ENCODE data around the gene PRR18.

Gene PRR18

DNA sequence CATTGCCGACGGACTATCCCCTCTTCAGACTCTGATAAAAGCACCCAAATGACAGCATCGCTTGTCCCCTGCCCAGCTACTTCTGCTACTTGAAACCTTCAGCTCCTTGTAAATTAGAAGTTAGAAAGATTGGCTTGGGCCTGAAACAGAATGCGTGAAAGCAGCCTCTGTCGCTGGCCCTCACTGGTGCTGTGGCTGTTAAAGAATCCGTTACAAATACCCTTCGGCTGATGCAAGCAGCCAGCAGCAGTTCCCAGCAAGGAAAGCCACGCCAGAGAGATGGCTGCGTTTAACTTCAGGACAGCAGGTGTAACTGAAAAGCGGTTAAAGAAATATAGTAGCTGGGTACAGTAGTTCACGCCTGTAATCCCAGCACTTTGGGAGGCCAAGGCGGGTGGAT is 2.4 kb upstream of the PRR18 start:
- DNase-seq (ENCODE audit: low read depth), result no peak
- TF ChIP-seq, protein P1, sequence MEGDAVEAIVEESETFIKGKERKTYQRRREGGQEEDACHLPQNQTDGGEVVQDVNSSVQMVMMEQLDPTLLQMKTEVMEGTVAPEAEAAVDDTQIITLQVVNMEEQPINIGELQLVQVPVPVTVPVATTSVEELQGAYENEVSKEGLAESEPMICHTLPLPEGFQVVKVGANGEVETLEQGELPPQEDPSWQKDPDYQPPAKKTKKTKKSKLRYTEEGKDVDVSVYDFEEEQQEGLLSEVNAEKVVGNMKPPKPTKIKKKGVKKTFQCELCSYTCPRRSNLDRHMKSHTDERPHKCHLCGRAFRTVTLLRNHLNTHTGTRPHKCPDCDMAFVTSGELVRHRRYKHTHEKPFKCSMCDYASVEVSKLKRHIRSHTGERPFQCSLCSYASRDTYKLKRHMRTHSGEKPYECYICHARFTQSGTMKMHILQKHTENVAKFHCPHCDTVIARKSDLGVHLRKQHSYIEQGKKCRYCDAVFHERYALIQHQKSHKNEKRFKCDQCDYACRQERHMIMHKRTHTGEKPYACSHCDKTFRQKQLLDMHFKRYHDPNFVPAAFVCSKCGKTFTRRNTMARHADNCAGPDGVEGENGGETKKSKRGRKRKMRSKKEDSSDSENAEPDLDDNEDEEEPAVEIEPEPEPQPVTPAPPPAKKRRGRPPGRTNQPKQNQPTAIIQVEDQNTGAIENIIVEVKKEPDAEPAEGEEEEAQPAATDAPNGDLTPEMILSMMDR (conservative IDR thresholded peaks at IDR 0.05; ENCODE audit: low read depth, low read length), result no peak
- no peak overlapping the region for H3K4me3 ChIP-seq (ENCODE audit: low read length)

DNA sequence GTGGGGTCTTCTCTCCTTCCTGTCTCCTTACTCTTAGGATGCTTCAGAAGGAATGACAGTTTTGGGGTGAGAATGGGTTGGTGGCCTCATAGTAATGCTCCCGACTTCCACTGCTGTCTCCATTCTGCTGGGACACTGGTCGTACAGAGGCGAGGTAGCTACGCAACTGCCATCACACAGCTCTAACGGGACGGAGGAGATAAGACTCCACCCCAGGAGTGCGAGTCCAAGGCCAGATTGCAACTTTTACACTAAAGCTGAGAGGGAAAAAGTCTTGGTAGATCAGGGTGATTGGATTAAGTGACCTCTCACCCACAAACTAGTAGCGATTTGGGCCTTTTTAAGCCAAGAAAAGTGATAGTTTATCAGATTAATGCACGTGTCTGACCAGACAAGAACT is 1.8 kb upstream of the PRR18 start:
- no peak overlapping the region for H3K4me3 ChIP-seq (ENCODE audit: low read length)
- DNase-seq (ENCODE audit: low read depth), result no peak
- TF ChIP-seq, protein P1 (conservative IDR thresholded peaks at IDR 0.05; ENCODE audit: low read depth, low read length), result no peak

DNA sequence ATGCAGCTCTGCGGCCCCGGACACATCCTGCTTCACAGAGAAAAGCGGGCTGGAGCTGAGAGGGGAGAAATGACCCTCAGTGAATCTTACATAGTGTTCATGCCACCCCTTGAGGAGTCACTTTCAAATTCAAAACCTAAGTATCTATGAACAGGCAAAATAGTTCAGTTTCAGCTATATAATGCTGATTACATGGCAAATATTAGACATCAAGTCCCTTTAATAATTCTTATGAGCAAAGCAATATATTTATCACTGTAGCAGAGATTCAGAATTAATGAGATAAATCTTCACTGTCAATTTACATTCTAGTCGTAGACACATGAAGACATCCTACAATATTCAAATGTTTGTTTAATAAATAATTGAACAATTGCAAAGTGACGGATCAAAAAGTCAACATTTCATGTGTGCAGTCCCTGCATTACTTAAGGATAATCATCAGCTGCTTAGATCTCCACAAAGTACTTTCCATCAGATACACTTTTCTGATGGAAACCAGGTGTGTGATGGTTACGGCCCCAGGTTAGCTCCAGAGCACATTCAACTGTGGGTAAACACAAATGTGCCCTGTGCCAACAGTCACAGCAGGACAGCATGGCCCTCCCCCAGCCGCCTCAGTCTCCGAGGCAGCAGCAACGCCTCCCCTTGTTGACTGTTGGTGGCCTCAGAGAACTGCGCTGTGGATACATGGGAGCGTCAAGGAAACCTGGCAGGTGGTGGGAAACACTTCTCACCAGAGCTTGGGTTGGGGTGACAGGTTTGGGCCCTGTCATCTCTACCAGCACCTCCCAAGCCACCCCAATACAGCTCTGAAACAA is 787 bp upstream of the PRR18 start:
- peak overlapping the region; percentile 41 for H3K4me3 ChIP-seq (ENCODE audit: low read length)
- TF ChIP-seq, protein P1 (conservative IDR thresholded peaks at IDR 0.05; ENCODE audit: low read depth, low read length), result no peak
- no peak for DNase-seq (ENCODE audit: low read depth)

DNA sequence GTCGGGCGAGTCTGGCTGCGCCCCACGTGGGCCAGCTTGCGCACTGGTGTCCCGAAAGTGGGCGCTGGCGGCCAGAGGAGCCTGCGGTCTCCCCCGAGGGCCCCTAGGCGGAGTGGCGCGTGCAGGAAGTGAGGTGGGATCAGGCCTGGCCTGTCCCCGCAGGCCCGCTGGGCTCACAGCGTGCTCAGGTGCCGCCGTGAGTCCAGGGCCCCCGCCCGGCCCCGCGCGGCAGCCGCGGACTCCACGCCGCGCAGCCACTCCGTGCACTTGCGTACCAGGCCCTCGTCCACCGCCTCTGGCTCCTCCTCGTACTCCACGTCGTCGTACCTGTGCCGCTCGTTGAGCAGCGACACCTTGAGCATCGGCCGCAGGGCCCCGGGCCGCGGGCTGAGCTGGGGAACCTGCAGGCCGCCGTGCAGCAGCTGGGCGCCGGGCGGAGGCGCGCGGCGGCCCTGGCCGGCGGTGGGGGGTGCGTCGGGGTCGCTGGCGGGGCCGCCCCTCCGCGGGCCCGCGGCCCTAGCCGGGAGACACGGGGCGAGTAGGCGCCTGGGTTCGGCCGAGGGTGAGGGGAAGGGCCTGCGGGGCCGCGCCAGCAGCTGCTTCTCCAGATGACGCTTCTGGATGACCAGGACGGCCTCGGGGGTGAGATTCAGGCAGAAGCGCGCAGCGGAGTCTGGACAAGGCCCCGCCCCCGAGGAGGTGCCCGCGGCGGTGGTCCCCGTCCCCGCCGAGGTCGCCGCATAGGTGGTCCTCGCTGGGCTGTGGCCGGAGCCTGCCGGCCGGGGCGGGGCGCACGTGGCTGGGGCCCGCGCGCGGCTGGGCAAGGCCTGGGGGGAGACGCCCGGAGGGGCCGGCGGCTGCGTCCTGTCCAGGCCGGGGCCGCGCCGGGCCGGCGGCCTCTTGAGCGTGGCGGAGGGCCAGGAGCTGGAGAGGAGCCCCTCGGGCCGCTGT is 835 bp downstream of the PRR18 start:
- TF ChIP-seq, protein P1 (conservative IDR thresholded peaks at IDR 0.05; ENCODE audit: low read depth, low read length), result no peak
- H3K4me3 ChIP-seq (ENCODE audit: low read length), result peak overlapping the region; percentile 15
- DNase-seq (ENCODE audit: low read depth), result no peak

DNA sequence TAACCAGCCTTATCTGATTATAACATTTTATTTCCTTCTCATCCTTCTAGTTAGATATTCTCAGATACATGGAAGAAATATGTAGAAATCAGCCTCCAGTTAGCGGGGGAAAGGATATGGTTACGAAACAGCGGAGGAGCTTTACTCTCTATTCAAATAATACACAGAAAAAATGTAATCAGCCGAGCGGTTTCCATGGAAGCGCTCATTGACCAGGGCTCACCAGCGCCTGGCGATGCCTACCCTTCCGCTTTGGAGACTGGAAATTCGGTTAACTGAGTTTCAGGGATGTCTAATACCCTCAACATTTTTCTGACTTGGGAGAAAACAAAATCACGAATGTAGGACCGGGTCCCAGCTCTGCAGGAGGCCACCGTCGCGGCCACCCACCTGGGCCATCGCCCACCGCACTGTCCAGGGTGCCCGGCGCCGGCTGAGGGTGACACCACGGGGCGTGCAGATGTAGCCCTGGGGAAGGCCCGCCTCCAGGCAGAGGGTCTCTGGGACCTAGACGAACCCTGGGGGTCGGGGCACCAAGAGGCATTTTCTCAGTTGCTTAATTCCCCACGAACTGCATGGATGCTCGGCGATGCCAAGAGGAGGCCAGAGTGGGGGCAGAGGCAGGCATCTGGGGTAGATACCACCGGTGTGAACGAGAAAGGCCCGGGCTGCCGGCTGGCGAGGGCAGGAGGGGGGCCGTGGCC is 1.7 kb downstream of the PRR18 start:
- H3K4me3 ChIP-seq (ENCODE audit: low read length), result no peak overlapping the region
- TF ChIP-seq, protein P1 (conservative IDR thresholded peaks at IDR 0.05; ENCODE audit: low read depth, low read length), result no peak
- DNase-seq (ENCODE audit: low read depth), result no peak

DNA sequence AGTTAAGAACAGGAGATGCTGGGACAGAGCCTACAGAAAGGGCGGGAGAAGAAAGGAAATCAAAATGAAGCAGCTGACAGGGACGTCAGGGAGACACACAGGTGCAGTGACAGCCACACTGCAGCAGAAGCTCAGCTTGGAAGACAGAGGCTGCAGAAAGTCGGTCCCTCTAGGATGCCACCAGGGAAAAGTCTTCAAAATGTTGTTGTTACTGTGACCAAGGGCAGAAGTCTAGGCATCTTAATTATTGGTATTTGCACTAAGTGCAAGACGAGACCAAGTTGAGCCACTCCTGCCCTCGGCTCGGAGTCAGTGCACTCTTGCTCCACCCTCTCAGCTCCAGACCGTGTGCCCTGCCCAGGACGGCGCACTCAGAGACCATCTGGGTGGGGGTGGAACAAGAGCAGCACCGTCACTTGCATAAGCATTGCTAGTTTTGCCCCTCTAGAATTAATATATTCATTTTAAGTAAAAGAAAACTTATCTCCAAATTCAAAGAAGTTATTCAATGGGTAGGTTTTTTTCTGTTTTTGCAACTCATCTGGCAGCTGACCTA is 2.6 kb downstream of the PRR18 start:
- no peak overlapping the region for H3K4me3 ChIP-seq (ENCODE audit: low read length)

More for the DNA sequence above, 2.6 kb downstream of the PRR18 start:
- no peak for DNase-seq (ENCODE audit: low read depth)
- TF ChIP-seq, protein P1 (conservative IDR thresholded peaks at IDR 0.05; ENCODE audit: low read depth, low read length), result no peak

Measured in retinal pigment epithelial cell (primary cell).